Loucy (cell line): Measurements from ENCODE around the gene ATRIP.

Source experiments
- H2AFZ ChIP-seq: fragments of 200-600 bp; sonication (generic); 2 replicates; pipeline ENCODE4 v1.6.0; 2016; ENCODE audit warnings: antibody characterized with exemption, mild to moderate bottlenecking, low read length, moderate library complexity
- H3F3A ChIP-seq: fragments of 200-600 bp; 2 replicates; pipeline ENCODE4 v1.6.0; 2016; ENCODE audit warnings: antibody characterized with exemption, low read depth, mild to moderate bottlenecking
- H3K27me3 ChIP-seq: fragments of 200-600 bp; sonication (generic); 2 replicates; pipeline ENCODE4 v1.6.1; 2014; ENCODE audit warnings: low read length, mild to moderate bottlenecking; ENCODE audit not compliant: insufficient read depth, poor library complexity, severe bottlenecking
- H3K36me3 ChIP-seq: fragments of 200-600 bp; sonication (generic); 2 replicates; pipeline ENCODE4 v1.6.1; 2016; ENCODE audit warnings: low read length; ENCODE audit not compliant: insufficient read depth
- H3K4me1 ChIP-seq: fragments of 200-600 bp; sonication (generic); 2 replicates; pipeline ENCODE4 v1.5.1; 2014; ENCODE audit warnings: low read length, mild to moderate bottlenecking; ENCODE audit not compliant: insufficient read depth, poor library complexity, severe bottlenecking
- H3K4me2 ChIP-seq: fragments of 200-600 bp; sonication (generic); 2 replicates; pipeline ENCODE4 v1.6.0; 2014; ENCODE audit warnings: antibody characterized with exemption, low read length, low read depth, mild to moderate bottlenecking; ENCODE audit not compliant: poor library complexity, severe bottlenecking
- H3K4me3 ChIP-seq: fragments of 200-600 bp; sonication (generic); 2 replicates; pipeline ENCODE4 v1.5.1; 2014; ENCODE audit warnings: low read length, mild to moderate bottlenecking, mixed read lengths; ENCODE audit not compliant: poor library complexity, severe bottlenecking
- H3K79me2 ChIP-seq: fragments of 200-600 bp; sonication (generic); 2 replicates; pipeline ENCODE4 v1.6.1; 2014; ENCODE audit warnings: low read length; ENCODE audit not compliant: insufficient read depth
- H3K9ac ChIP-seq: fragments of 200-600 bp; sonication (generic); 2 replicates; pipeline ENCODE4 v1.6.0; 2014; ENCODE audit warnings: mild to moderate bottlenecking, low read depth, low read length, moderate library complexity; ENCODE audit not compliant: poor library complexity, severe bottlenecking
- H3K9me2 ChIP-seq: fragments of 200-600 bp; sonication (generic); replicated peaks from 2 replicates; pipeline ENCODE4 v1.6.1; 2016; ENCODE audit warnings: low read depth, low read length, mixed read lengths
- H3K9me3 ChIP-seq: fragments of 200-600 bp; sonication (generic); 2 replicates; pipeline ENCODE4 v1.6.1; 2014; ENCODE audit warnings: mild to moderate bottlenecking, antibody characterized with exemption, low read length, low read depth; ENCODE audit not compliant: insufficient read depth
- H4K20me1 ChIP-seq: fragments of 200-600 bp; sonication (generic); 2 replicates; pipeline ENCODE4 v1.6.0; 2014; ENCODE audit warnings: antibody characterized with exemption, low read length, mild to moderate bottlenecking; ENCODE audit not compliant: insufficient read depth, poor library complexity, severe bottlenecking
- CTCF ChIP-seq: fragments of 200-600 bp; sonication (generic); conservative IDR thresholded peaks from 2 replicates; pipeline ENCODE4 v1.5.1; 2014; ENCODE audit warnings: mild to moderate bottlenecking, antibody characterized with exemption, low read length
- EZH2phosphoT487 ChIP-seq: fragments of 200-600 bp; IDR thresholded peaks from 2 replicates; pipeline ENCODE4 v1.6.1; 2018; ENCODE audit warnings: antibody characterized with exemption, mild to moderate bottlenecking, moderate library complexity, borderline replicate concordance

Gene ATRIP

GRCh38 chr3:48404440-48405342 is 41.8 kb upstream of the ATRIP start:
- Histone ChIP-seq H2AFZ (no peak overlapping the region), H3K27me3 (no peaks in the 10 kb centered on the region), H3K9me3 (no peaks in the 10 kb centered on the region), H3K4me2 (no peak overlapping the region), H4K20me1 (no peaks in the 10 kb centered on the region), H3K9me2 (no peaks in the 10 kb centered on the region), H3K4me3 (no peak overlapping the region), H3K9ac (no peak overlapping the region), H3K36me3 (peaks cover 52% of the 10 kb centered on the region; the same call in 1 of the 2 replicates), H3K79me2 (no peaks in the 10 kb centered on the region), H3K4me1 (peaks cover 17% of the 10 kb centered on the region), H3F3A (no peaks in the 10 kb centered on the region)
- TF ChIP-seq EZH2phosphoT487 (no peak), CTCF (no peak)

GRCh38 chr3:48405343-48405881 is 41.1 kb upstream of the ATRIP start:
- Histone ChIP-seq H3F3A (no peaks in the 10 kb centered on the region), H3K4me1 (peaks cover 17% of the 10 kb centered on the region), H3K9me3 (no peaks in the 10 kb centered on the region), H3K27me3 (no peaks in the 10 kb centered on the region), H4K20me1 (no peaks in the 10 kb centered on the region), H2AFZ (no peak overlapping the region), H3K36me3 (peaks cover 58% of the 10 kb centered on the region; the same call in 1 of the 2 replicates), H3K9ac (no peak overlapping the region), H3K4me3 (no peak overlapping the region), H3K9me2 (no peaks in the 10 kb centered on the region), H3K4me2 (no peak overlapping the region), H3K79me2 (no peaks in the 10 kb centered on the region)
- TF ChIP-seq EZH2phosphoT487 (no peak), CTCF (no peak)

- Histone ChIP-seq H3K36me3 (peaks cover 64% of the 10 kb centered on the region; the same call in 1 of the 2 replicates), H3K4me3 (no peak overlapping the region), H3K79me2 (no peaks in the 10 kb centered on the region)
Measured at GRCh38 chr3:48405971-48406370, 40.6 kb upstream of the ATRIP start.

More at GRCh38 chr3:48405971-48406370, 40.6 kb upstream of the ATRIP start:
- no peak overlapping the region for H2AFZ ChIP-seq
- no peaks in the 10 kb centered on the region for H4K20me1 ChIP-seq
- H3K27me3 ChIP-seq, result no peaks in the 10 kb centered on the region
- H3F3A ChIP-seq, result no peaks in the 10 kb centered on the region
- TF ChIP-seq EZH2phosphoT487, result no peak
- H3K9me3 ChIP-seq, result no peaks in the 10 kb centered on the region
- H3K9me2 ChIP-seq, result no peaks in the 10 kb centered on the region
- H3K4me1 ChIP-seq, result peaks cover 17% of the 10 kb centered on the region
- H3K9ac ChIP-seq, result peak overlapping the region; percentile 66
- peak overlapping the region; percentile 57 for H3K4me2 ChIP-seq
